GM19438 (cell line): Measurements from ENCODE around the gene CDC42.
"Not testable (repeated sequence)": the region's sequence is repeated elsewhere in the genome, so short reads cannot be mapped to it uniquely, and the experiment has no call there.

Experiments
- ATAC-seq: cut with Tn5 transposase; IDR thresholded peaks from one replicate; pipeline ENCODE4 v1.9.1; 2021; ENCODE audit warnings: low read depth; ENCODE audit not compliant: unreplicated experiment

The CDC42 gene

DNA sequence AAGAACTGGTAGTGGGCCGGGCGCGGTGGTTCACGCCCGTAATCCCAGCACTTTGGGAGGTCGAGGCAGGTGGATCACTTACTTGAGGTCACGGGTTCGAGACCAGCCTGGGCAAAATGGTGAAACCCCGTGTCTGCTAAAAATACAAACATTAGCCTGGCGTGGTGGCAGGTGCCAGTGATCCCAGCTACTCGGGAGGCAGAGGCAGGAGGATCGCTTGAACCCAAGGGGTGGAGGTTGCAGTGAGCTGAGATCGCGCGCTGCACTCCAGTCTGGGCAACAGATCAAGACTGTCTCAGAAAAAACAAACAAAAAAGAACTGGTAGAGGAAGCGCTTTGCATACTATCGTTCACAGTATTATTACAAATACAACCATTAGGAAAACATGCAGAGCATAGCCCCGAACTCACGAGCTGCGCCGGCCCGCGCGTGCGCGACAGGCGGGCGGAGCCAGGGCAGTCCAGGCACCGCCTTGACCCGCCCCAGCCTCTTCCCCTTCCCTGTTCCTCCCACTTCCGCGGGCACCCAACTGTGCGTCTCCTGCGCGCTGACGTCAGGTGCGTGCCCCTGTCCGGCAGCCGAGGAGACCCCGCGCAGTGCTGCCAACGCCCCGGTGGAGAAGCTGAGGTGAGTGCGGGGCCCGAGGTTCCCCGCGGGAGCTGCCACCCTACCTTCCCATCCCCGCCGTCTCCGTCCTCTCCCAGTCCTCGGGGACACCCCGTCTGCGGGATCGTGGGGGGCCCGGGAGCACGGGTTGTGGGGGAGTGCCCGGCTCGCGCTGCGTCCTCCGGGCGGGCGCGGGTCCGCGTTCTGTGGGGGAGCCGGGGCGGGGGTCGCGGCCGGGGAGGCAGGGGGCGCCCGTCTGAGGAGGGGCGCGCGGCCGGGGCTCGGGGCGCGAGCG is at the start of gene CDC42:
Gene CDC42 (plus strand): TSS at position 595 of the 902 bp plus-strand sequence. CDS start 25,770 bp downstream, outside the sequence.
- peak; percentile 91 for ATAC-seq

DNA sequence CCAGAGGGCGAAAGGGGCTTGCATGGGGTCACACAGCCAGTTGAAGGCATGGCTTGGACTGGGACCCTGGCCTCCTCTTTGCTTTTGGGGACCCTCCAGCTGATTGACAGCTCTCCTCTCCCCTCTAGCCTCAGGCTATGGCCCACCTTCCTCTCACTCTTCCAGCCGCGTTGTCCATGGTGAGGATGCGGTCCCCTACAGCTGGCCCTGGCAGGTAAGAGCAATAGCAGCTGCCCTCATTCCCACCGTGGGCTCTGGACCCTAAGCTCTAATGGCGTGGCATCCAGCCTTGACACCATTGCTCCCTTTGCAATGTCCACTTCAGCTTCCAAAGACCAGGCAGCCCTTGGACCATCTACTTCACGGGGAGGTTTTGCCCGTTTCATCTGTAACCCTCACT is 49.6 kb upstream of the CDC42 start:
- ATAC-seq: not testable (repeated sequence)

DNA sequence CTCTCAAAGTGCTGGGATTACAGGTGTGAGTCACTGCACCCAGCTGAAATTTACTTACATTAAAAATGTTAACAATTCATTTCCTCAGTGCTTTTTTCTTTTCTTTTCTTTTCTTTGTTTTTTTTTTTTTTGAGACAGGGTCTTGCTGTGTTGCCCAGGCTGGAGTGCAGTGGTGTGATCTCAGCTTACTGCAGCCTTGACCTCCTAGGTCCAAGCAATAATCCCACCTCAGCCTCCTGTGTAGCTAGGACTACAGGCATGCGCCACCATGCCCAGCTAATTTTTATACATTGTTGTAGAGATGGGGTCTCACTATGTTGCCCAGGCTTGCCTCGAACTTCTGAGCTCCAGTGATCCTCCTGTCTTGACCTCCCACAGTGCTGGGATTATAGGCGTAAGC is 48.5 kb upstream of the CDC42 start:
- not testable (repeated sequence) for ATAC-seq

DNA sequence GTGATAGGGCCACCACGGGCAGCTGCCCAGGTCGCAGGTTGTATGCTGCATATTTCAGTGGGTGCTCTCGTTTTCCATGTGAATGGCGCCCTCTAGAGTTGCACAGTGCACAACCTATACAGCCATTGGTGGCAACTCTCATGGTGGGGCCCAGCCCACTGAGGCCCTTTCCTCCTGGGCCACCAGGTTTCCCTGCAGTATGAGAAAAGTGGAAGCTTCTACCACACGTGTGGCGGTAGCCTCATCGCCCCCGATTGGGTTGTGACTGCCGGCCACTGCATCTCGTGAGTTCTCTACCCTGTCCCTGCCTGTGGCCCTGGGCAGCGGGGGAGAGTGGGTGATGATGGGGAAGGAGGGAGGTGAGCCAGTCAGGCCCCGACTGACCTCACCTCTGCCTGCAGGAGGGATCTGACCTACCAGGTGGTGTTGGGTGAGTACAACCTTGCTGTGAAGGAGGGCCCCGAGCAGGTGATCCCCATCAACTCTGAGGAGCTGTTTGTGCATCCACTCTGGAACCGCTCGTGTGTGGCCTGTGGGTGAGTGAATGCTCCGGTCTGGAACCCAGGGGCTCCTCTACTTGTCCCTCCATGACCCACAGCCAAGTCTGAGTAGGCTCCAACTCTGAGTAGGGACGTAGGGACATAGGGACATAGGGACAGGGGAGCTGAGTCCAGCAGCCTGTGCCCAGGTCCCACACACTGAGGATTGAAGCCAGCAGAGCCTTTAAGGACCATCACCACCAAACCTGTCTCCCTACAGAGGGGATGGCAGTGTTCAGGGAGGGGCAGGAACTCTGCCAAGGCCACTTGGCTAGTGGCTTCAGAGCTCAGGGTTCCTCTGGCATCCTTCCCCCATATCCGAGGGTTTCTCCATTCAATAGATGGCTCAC is 47.0 kb upstream of the CDC42 start:
- not testable (repeated sequence) for ATAC-seq

DNA sequence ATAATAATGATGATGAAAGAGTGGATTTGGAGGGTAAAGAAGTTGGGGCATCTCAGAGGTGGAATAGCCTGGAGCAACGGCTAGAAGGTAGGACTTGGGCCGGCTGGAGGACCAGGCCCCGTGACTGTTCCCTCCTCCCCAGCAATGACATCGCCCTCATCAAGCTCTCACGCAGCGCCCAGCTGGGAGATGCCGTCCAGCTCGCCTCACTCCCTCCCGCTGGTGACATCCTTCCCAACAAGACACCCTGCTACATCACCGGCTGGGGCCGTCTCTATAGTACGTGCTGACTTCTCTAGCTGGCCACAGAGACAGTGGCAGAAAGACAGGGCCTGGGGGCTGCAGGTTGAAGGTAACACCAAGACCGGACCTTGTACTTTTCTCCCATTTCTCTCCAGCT is 45.8 kb upstream of the CDC42 start:
- ATAC-seq: not testable (repeated sequence)

DNA sequence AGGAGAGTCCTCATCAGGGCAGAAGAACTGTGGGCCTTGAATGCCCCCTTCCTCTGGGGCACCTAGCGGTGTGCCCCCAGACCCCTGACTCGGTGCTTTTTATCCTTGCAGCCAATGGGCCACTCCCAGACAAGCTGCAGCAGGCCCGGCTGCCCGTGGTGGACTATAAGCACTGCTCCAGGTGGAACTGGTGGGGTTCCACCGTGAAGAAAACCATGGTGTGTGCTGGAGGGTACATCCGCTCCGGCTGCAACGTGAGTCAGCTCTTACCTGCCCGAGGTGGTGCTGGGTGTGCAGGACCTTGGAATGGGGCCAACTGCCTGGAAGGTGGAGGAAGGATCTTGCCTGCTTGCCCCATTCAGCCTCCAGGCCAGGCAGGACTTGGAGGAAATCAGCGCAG is 45.2 kb upstream of the CDC42 start:
- not testable (repeated sequence) for ATAC-seq

DNA sequence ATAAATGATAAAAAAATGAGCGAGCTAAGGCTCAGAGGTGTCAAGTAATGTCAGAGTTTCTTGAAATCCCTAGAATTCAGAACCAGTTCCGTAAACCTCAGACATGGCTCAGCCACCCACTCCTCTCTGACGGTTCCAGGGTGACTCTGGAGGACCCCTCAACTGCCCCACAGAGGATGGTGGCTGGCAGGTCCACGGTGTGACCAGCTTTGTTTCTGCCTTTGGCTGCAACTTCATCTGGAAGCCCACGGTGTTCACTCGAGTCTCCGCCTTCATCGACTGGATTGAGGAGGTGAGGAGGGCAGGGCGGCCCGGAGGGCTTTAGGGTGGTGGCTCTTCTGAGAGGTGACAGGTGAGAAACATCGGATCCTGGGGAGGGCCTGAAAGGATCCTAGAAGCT is 42.9 kb upstream of the CDC42 start:
- ATAC-seq: not testable (repeated sequence)

DNA sequence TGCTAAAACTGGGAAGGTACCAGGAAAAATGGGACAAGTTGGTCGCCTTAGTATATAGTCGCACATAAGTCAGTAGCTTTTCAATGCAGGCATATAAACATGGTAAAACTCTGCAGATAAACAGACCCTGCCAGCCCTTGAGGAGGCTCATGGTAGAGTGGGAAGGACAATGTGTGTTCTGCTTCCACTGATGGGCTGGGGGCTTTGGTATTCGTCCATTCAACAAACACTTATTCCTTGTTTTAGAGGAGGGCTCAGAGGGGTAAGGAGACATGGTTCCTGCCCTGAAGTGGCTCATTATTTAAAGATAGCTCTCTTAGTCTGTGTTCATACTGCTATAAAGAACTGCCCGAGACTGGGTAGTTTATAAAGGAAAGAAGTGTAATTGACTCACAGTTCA is 39.8 kb upstream of the CDC42 start:
- ATAC-seq: not testable (repeated sequence)

DNA sequence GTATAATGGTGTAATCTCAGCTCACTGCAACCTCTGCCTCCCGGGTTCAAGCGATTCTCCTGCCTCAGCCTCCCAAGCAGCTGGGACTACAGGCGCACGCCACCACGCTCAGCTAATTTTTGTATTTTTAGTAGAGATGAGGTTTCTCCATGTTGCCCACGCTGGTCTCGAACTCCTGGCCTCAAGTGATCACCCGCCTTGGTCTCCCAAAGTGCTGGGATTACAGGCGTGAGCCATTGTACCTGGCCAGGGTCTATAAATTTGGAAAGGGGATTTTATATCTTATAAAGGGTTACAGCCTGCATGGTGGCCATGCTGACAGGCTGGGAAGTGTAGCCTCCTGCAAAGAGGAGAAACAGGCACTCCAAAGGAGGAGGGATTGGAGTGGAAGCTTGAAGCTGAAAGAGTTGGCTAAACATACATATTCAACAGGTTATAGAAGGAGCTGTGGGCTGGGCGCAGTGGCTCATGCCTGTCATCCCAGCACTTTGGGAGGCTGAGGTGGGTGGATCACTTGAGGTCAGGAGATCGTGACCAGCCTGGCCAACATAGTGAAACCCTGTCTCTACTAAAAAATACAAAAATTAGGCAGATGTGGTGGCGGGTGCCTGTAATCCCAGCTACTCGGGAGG is 37.8 kb upstream of the CDC42 start:
- not testable (repeated sequence) for ATAC-seq

DNA sequence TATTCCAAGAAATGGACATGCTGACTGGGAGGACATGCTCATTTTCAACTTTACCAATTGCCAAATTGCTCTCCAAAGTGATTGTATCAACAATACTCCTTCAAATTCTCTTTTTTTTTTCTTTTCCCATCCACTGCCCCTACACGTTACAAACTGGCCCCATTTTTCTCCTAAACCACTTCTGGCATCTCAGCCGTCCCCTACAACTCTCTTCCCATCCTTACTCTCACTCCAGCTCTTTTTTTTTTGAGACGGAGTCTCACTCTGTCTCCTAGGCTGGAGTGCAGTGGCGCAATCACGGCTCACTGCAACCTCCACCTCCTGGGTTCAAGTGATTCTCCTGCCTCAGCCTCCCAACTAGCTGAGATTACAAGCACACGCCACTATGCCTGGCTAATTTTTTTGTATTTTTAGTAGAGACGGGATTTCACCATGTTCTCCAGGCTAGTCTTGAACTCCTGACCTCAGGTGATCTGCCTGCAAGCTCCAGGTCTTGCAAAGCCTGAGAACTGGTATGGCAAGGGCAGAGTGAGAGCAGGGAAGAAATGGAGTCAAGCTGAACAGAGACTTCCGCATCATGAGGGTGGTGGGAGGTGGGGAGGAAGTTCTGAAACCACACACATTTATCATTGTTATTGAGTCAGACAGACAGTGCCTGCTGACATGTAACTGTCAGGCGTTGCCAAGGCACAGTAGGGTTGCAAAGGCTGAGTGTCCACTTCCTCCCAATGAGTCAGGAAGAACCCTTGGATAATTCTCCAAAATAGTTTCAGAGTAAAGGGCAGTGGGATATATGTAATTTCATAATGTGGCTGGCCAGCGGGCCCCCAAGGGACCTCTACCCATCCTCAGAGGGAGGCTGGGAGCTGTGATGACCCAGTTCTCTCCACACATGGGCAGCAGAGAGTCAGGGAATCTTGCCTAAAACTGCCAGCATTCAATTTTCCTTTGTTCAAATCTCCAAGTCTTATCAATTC is 33.6 kb upstream of the CDC42 start:
- ATAC-seq: no peak

DNA sequence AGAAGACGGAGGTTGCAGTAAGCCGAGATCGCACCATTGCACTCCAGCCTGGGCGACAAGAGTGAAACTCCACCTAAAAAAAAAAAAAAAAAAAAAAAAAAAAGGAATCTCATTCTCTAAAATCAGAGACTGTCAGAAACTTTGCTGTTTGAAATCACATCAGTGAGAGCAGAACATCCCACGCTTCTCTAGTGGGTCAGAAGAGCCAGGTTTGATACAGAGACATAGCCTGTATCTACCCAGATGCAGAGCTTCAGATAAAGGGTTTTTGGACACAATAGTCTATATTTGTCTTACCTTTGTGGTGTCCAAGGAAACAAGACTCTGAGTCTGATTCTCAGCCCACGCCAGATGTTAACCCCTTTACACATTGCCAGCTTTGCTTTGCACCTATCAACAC is 31.4 kb upstream of the CDC42 start:
- ATAC-seq: no peak

DNA sequence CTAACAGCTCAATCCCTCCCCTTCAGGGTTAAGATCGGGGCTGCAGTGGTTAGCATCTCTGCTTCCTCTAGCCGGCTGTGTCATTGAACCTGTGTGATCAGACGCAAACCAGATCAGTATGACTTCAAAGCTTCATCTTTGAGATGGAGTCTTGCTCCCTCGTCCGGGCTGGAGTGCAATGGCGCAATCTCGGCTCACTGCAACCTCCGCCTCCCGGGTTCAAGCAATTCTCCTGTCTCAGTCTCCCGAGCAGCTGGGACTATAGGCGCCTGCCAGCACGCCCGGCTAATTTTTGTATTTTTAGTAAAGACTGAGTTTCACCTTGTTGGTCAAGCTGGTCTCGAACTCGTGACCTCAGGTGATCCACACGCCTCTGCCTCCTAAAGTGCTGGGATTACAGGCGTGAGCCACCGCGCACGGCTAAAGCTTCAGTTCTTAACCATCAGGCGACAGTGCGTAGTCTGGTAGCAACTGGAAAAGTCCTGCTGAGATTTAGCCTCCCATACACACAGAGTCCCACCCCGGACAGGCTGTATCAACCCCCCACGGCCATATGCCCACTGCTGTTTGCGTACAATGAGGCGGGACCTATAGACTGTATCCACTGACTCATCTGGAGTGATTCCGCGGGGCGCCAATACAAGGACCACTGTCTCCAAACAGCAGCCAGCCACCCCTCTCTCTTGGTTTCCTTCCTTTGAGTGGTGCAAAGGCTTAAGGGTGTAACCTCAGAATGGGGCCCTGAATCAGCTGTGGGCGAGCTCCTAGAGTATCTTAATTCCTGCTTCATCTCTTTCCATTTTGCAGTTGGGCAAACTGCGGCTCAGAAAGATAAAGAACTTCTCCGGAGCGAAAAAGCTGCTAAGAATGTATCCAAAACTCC is 27.8 kb upstream of the CDC42 start:
- peak; percentile 41 for ATAC-seq

DNA sequence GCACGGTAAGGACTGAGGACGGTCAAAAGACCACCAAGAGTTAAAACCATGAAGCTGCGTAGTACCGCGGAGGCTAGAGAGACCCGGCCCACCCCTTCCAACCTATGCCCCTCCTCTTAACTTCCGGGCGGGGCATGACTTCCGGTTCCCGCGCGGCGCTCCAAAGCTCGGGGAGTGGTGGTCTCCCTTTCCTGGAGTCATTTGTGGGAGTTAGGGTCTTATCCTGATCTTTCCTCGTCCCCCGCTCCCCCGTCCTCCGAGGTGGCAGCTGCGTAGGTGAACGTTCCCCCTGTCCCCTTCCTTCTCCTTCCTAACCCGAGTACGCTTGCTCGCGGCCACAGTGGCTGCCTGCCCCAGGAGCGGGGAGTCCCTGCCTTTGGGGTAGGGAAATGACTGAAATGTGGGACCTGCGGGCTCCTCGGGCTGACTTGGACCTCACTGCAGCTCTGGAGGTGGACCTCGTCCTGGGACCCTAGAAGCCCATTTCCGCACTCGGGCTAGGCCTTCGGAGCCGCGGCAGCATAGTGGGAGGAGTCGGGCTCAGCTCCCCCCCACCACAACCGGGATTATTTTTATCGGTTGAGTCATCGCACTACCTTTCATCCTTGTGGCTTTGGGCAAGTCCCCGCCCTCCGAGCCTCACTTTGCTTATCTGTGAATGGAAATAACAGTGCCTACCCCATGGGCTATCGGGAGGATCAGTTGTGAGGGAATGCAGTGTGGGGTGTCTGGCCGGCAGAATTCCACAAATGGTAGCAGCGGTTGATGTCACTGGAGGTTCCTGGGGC is 26.9 kb upstream of the CDC42 start:
- ATAC-seq: peak; percentile 53

DNA sequence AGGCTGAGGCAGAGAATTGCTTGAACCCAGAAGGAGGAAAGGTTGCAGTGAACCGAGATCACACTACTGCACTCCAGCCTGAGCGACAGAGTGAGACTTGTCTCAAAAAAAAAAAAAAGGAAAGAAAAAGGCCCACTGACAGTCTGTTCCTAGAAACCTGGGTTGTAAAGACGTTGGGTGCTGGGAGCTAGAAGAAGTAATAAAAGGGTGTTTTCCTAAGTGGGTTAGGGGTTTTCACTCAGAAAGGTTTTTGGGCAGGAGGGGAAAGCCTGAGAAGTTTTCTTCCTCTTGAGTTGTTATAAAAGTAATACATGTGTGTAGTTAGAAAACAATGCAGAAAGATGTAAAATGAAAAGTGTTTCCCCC is 25.6 kb upstream of the CDC42 start:
- ATAC-seq: no peak

DNA sequence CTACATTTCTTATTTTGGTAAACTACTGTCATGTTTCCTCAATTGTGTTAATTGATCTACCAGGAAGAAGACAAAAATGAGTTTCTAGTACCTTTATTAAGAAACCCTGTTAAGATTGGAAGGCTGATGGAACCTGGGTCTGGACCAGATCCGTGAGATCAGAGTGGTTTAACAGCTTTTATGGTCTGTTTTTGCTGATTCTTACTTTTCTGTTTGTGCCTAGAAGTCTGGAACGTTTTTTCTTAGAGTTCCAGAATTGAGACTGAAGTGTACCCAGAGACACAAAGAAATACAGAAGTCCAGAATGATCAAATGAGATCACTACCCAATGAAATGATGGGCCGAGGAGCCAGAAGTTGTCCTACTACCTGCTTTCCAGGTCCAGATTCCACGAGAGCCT is 22.5 kb upstream of the CDC42 start:
- ATAC-seq: no peak

DNA sequence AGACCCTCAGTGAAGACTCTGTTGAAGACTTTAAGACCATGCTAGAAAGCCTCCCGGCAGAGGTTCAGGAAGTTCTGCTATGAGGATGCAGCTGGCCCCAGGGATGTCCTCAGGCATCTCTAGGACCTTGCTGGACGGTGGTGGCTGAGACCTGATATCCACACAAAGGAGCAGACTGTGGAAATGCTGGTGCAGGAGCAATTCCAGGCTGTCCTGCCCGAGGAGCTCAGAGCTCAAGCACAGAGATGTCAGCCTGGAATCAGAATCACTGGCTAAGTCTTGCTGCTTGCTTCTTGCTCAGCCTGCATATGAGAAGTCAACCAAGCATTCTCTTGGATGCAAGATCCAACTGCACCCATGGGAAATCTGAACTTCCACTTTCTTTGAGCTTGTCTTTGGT is 22.0 kb upstream of the CDC42 start:
- no peak for ATAC-seq

DNA sequence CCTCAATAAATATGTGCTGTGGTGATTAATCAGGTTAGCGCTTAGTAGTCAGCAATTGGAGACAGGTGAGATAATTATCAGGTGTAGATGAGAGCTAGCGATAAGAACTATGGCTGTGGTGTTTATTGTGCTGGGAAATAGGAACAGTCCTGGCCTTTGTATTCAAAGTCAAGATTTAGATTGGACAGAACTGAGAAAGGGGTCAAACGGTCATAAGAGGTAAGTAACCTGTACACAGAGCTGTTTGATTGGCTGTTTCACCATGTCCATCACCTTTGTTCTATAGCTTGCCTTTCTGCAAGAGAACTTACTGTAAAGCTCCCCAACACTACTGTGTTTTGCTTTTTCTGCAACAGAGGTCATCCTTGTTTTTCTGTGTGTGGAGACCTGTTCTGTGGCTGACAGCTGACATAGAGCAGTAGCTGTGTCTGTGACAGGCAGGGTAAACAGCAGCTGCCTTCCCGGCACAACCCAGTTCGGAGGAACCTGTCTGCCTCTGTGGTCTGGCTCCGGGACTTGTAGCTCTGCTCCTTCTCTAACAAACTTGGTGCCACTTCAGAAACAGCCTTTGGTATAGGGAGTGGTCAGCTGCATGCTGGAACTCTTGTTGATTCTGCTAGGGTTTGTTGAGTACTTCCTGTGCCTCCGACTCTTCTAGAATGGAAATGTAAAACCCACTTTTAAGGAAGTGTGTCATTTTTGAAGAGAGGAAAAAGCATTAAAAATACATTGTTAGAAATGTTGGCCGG is 21.1 kb upstream of the CDC42 start:
- ATAC-seq: no peak
